GM12865 (cell line): Measurements from ENCODE around the gene ZNF488.

ENCODE experiments used
- DNase-seq: peaks from one replicate; pipeline ENCODE4 v3.0.0; 2010; ENCODE audit warnings: low read depth
- H3K4me3 ChIP-seq: 2 replicates; pipeline ENCODE4 v1.5.1; 2011; ENCODE audit warnings: mild to moderate bottlenecking, low read depth, low read length, control low read depth
- CTCF ChIP-seq: IDR thresholded peaks from 2 replicates; pipeline ENCODE4 v1.5.1; 2011; ENCODE audit warnings: low read length, control low read depth, low read depth, inconsistent platforms; ENCODE audit not compliant: insufficient read depth; ENCODE audit errors: missing control alignments

ZNF488 gene

GRCh38 chr10:47359626-47360418 lies 24.3 kb downstream of the ZNF488 start:
- H3K4me3 ChIP-seq: no peak overlapping the region
- no peak for DNase-seq
- TF ChIP-seq CTCF: no peak

DNA sequence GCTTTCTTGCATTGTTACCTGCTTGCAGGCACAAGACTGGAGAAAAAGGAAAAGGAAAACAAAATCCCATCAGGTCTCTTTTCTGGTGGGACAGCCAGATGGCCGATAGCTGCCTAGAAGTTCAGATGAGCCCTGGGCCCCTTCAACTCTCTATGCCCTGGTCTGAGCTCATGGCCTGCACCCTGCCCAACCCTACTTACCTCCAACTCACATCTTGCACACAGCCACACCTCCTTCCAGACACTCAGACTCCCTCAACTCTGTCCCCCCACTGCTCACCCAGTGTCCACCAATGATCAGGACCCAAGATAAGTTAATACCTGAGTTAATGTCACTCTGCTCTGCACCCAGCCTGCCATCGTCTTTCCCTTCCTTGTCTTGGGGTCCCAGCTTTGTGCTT lies 25.0 kb downstream of the ZNF488 start:
- DNase-seq: no peak
- H3K4me3 ChIP-seq: no peak overlapping the region
- no peak for TF ChIP-seq CTCF

- no peak for TF ChIP-seq CTCF
- DNase-seq: no peak
- H3K4me3 ChIP-seq: no peak overlapping the region
Measured at GRCh38 chr10:47358457-47358856, 25.6 kb downstream of the ZNF488 start.

GRCh38 chr10:47357911-47358310 lies 26.2 kb downstream of the ZNF488 start:
- no peak for DNase-seq
- TF ChIP-seq CTCF: no peak
- no peak overlapping the region for H3K4me3 ChIP-seq

- no peak overlapping the region for H3K4me3 ChIP-seq
- no peak for TF ChIP-seq CTCF
- no peak for DNase-seq
Measured at GRCh38 chr10:47357131-47357582, 26.9 kb downstream of the ZNF488 start.

DNA sequence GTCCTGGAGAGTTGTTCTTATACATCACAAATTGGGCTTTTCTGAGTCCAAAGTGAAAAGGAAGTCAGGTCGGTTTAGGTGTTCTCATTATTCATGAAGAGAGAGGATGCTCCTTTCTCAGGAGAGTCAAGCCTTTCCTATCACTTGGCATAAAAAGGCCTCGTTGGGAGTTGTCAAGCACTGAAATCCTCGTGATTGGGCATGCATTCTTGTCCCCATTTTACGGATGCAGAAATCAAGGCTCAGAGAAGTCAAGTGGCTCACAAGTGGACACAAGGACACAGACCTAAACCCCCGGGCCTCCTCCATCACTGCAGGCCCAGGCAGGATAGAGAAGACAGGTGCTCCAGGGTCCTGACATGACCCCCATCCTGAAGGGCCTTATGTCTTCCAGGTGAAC lies 27.4 kb downstream of the ZNF488 start:
- no peak for TF ChIP-seq CTCF
- no peak for DNase-seq
- H3K4me3 ChIP-seq: no peak overlapping the region

DNA sequence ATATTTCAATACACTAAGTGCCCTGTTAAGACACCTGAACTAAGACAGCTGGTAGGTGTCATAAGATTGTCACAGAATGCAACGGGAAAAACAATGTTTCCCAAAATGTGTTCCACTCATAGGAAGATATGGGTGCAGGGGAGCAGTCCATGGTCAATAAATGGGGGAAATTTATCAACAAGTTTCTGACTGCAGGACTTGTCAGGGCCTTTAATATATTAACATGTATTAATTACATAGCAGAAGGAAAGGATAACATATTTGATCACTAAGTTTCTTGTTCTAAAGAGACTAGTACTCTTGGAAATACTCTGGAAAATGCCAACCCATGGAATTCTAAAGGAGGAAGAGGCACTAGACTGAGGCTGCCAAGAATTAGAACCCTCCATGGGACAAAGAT lies 29.2 kb downstream of the ZNF488 start:
- TF ChIP-seq CTCF: no peak
- H3K4me3 ChIP-seq: no peak overlapping the region
- DNase-seq: no peak
